Measurements from ENCODE around the gene SAP25. TPM values are rescaled to one million over a fixed set of nuclear protein-coding genes. Genes with fewer than 3 reads are reported as not detected.

SAP25 gene
- total and polyA plus RNA-seq, 12 donors, result 0.67 to 11.3 (median 1.6) TPM; not detected in 4

- Histone ChIP-seq H3K27me3 (no peaks in the 10 kb centered on the region), H3K36me3 (replicated peaks in 1 of 2) (no peaks in the 10 kb centered on the region), H3K27ac (no peak overlapping the region), H3K4me1 (replicated peaks in 1 of 2) (no peaks in the 10 kb centered on the region), H3K9me3 (replicated peaks in 1 of 3) (no peaks in the 10 kb centered on the region), H3K4me3 (no peak overlapping the region)
- DNase-seq, result no peak
- no peak for TF ChIP-seq POLR2A (IDR thresholded peaks at IDR 0.05)
- no peak for TF ChIP-seq CTCF (IDR thresholded peaks at IDR 0.05)
- WGBS, 4 donors, result 93 to 99% (median 97%) methylated on average over 7 of the region's 7 CpGs
- intact Hi-C loops (cut with DNase I), result loop anchor here in 1 of 2 donors (10.0 kb wide), 1 partner anchor 60 kb away; the partner anchor contains the start of gene AGFG2
Measured at GRCh38 chr7:100595188-100595587, 21.5 kb upstream of the SAP25 start.

GRCh38 chr7:100591596-100591995 lies 17.9 kb upstream of the SAP25 start:
- WGBS, 4 donors, result 85 to 93% (median 89%) methylated on average over 16 to 17 of the region's 17 CpGs
- H3K4me1 ChIP-seq (replicated peaks in 1 of 2), result no peaks in the 10 kb centered on the region
- no peak for DNase-seq
- H3K4me3 ChIP-seq, result no peak overlapping the region
- intact Hi-C loops (cut with DNase I), result loop anchor here in 1 of 2 donors (10.0 kb wide), 1 partner anchor 57 kb away; the partner anchor contains the start of gene AGFG2
- no peaks in the 10 kb centered on the region for H3K36me3 ChIP-seq (replicated peaks in 1 of 2)
- no peak for TF ChIP-seq POLR2A (IDR thresholded peaks at IDR 0.05)
- TF ChIP-seq CTCF (IDR thresholded peaks at IDR 0.05), result no peak
- H3K27ac ChIP-seq, result no peak overlapping the region
- no peaks in the 10 kb centered on the region for H3K27me3 ChIP-seq
- H3K9me3 ChIP-seq (replicated peaks in 1 of 3), result no peaks in the 10 kb centered on the region

GRCh38 chr7:100590077-100590737 lies 16.5 kb upstream of the SAP25 start:
- no peak for TF ChIP-seq CTCF (IDR thresholded peaks at IDR 0.05)
- no peak for TF ChIP-seq POLR2A (IDR thresholded peaks at IDR 0.05)
- peak in 1 of 7 donors; percentile 10 for DNase-seq
- no peaks in the 10 kb centered on the region for H3K36me3 ChIP-seq (replicated peaks in 1 of 2)
- WGBS, 4 donors, result 42 to 61% (median 48%) methylated on average over 16 to 20 of the region's 20 CpGs
- intact Hi-C loops (cut with DNase I), result loop anchor here in 1 of 2 donors (10.0 kb wide), 1 partner anchor 55 kb away; the partner anchor contains the start of gene AGFG2
- H3K4me1 ChIP-seq (replicated peaks in 1 of 2), result no peaks in the 10 kb centered on the region
- no peaks in the 10 kb centered on the region for H3K27me3 ChIP-seq
- no peaks in the 10 kb centered on the region for H3K9me3 ChIP-seq (replicated peaks in 1 of 3)
- H3K4me3 ChIP-seq, result peak overlapping the region in 1 of 4 donors; percentile 5
- peak overlapping the region in 1 of 5 donors; percentile 59 for H3K27ac ChIP-seq

- WGBS, 4 donors, result 46 to 52% (median 49%) methylated on average over 7 of the region's 7 CpGs
- no peak for DNase-seq
- H3K4me1 ChIP-seq (replicated peaks in 1 of 2), result peaks cover under 1 to 7% of the 10 kb centered on the region in 2 donors
- no peaks in the 10 kb centered on the region for H3K9me3 ChIP-seq (replicated peaks in 1 of 3)
- TF ChIP-seq CTCF (IDR thresholded peaks at IDR 0.05) (no peak), POLR2A (IDR thresholded peaks at IDR 0.05) (no peak)
- intact Hi-C loops (cut with DNase I), result no loop called here
- no peak overlapping the region for H3K4me3 ChIP-seq
- H3K27ac ChIP-seq, result peak overlapping the region in 1 of 5 donors; percentile 59
- H3K27me3 ChIP-seq, result no peaks in the 10 kb centered on the region
- H3K36me3 ChIP-seq (replicated peaks in 1 of 2), result no peaks in the 10 kb centered on the region
Measured at GRCh38 chr7:100589341-100589947, 15.7 kb upstream of the SAP25 start.

Measured in adrenal gland (tissue), 12 donors.